GM23248 (cell line): ENCODE measurements around the gene SPATA31E1. TPM values are rescaled to one million over a fixed set of nuclear protein-coding genes. Genes with fewer than 3 reads are reported as not detected.

Experiments
- polyA plus RNA-seq: library from polyadenylated mRNA; unstranded; fragments of >200 nt; fragmentation: Nextera tagmentation; extraction: Ambion mirVana; gene quantifications from 2 replicates; pipeline ENCODE4 v1.2.1, GENCODE V29; 2016
- total RNA-seq: library from RNA; depleted of rRNA; stranded (reverse); fragments of >200 nt; shearing (Covaris generic); gene quantifications from 2 replicates; pipeline ENCODE4 v1.2.3, GENCODE V29; 2014; rRNA removed

SPATA31E1 gene
- total and polyA plus RNA-seq, 2 experiments from 2014 or later, result not detected

Other genes with a start within 250 kb of the SPATA31E1 start
- 389 and 402 TPM in 2 replicates for gene CTSL, start 156.8 kb upstream of the SPATA31E1 start, total RNA-seq
- 401 and 410 TPM in 2 replicates for gene CTSL, start 156.8 kb upstream of the SPATA31E1 start, polyA plus RNA-seq
- gene SPATA31C1, start 35.1 kb downstream of the SPATA31E1 start, total RNA-seq, result not detected in 2 replicates
- gene SPATA31C1, start 35.1 kb downstream of the SPATA31E1 start, polyA plus RNA-seq, result not detected in 2 replicates
- gene CDK20, start 91.7 kb downstream of the SPATA31E1 start, total RNA-seq, result 4.2 and 6.1 TPM in 2 replicates
- gene CDK20, start 91.7 kb downstream of the SPATA31E1 start, polyA plus RNA-seq, result 3.4 and 4.7 TPM in 2 replicates